GM23248 (cell line): ENCODE measurements around the gene ADGRL3. TPM values are rescaled to one million over a fixed set of nuclear protein-coding genes. Genes with fewer than 3 reads are reported as not detected.
A peak's percentile ranks its signal among the peaks of the same experiment; 100 is the strongest.

Experiments
- DNase-seq: peaks from one replicate; pipeline ENCODE4 v3.0.0-alpha.2; 2015
- H2AFZ ChIP-seq: fragments of 200-600 bp; sonication (generic); 2 replicates; pipeline ENCODE4 v1.6.1; 2016; ENCODE audit warnings: antibody characterized with exemption
- H3F3A ChIP-seq: fragments of 200-600 bp; sonication (generic); 2 replicates; pipeline ENCODE4 v1.6.1; 2016; ENCODE audit warnings: mild to moderate bottlenecking, antibody characterized with exemption, mixed run types; ENCODE audit not compliant: insufficient read depth
- H3K27ac ChIP-seq: fragments of 200-600 bp; sonication (generic); 2 replicates; pipeline ENCODE4 v1.5.1; 2016; ENCODE audit warnings: mild to moderate bottlenecking
- H3K27me3 ChIP-seq: fragments of 200-600 bp; sonication (generic); replicated peaks from 2 replicates; pipeline ENCODE4 v1.6.1; 2016; ENCODE audit warnings: mild to moderate bottlenecking; ENCODE audit not compliant: insufficient read depth
- H3K36me3 ChIP-seq: fragments of 200-600 bp; sonication (generic); 2 replicates; pipeline ENCODE4 v1.6.1; 2016; ENCODE audit warnings: low read depth, mild to moderate bottlenecking
- H3K4me1 ChIP-seq: fragments of 200-600 bp; sonication (generic); 2 replicates; pipeline ENCODE4 v1.6.1; 2016; ENCODE audit warnings: mild to moderate bottlenecking; ENCODE audit not compliant: insufficient read depth
- H3K4me2 ChIP-seq: fragments of 200-600 bp; sonication (generic); one replicate; pipeline ENCODE4 v1.6.1; 2016; ENCODE audit warnings: mild to moderate bottlenecking; ENCODE audit not compliant: unreplicated experiment
- H3K4me3 ChIP-seq: fragments of 200-600 bp; sonication (generic); 2 replicates; pipeline ENCODE4 v1.5.1; 2016; ENCODE audit warnings: mild to moderate bottlenecking
- H3K79me2 ChIP-seq: fragments of 200-600 bp; sonication (generic); 2 replicates; pipeline ENCODE4 v1.6.1; 2016; ENCODE audit warnings: mild to moderate bottlenecking; ENCODE audit not compliant: insufficient read depth
- H3K9ac ChIP-seq: fragments of 200-600 bp; sonication (generic); 2 replicates; pipeline ENCODE4 v1.6.1; 2016; ENCODE audit warnings: mild to moderate bottlenecking
- H3K9me2 ChIP-seq: fragments of 200-600 bp; sonication (generic); 2 replicates; pipeline ENCODE4 v1.6.1; 2016; ENCODE audit warnings: mixed run types, mild to moderate bottlenecking, moderate library complexity; ENCODE audit not compliant: insufficient read depth
- H3K9me3 ChIP-seq: fragments of 200-600 bp; sonication (generic); one replicate; pipeline ENCODE4 v1.6.1; 2017; ENCODE audit warnings: low read depth
- H4K20me1 ChIP-seq: fragments of 200-600 bp; sonication (generic); 2 replicates; pipeline ENCODE4 v1.6.0; 2016; ENCODE audit not compliant: insufficient read depth
- EZH2 ChIP-seq: fragments of 200-600 bp; sonication (generic); IDR thresholded peaks from 2 replicates; pipeline ENCODE4 v1.6.1; 2018; ENCODE audit warnings: antibody characterized with exemption, mild to moderate bottlenecking; ENCODE audit not compliant: insufficient read depth, poor library complexity, severe bottlenecking
- EZH2phosphoT487 ChIP-seq: fragments of 200-600 bp; sonication (generic); IDR thresholded peaks from 2 replicates; pipeline ENCODE4 v1.6.1; 2018; ENCODE audit warnings: antibody characterized with exemption, moderate library complexity, mild to moderate bottlenecking, low read depth; ENCODE audit not compliant: insufficient read depth
- WGBS, 2 experiments: methylation state at CpG; one replicate each; pipeline ENCODE4 v1.1.6; 2015 to 2017; ENCODE audit warnings: low lambda C conversion rate in 2 of 2, low coverage in 1 of 2; ENCODE audit errors: missing lambda C conversion rate in 2 of 2; 5-methylcytosine and 5-hydroxymethylcytosine counted together
- in situ Hi-C: fragments of 300-500 bp; cut with MboI; formaldehyde crosslinking; loops from 2 replicates; pipeline ENCODE4 v1.15.0; 2020
- polyA plus RNA-seq: library from polyadenylated mRNA; unstranded; fragments of >200 nt; fragmentation: Nextera tagmentation; extraction: Ambion mirVana; gene quantifications from 2 replicates; pipeline ENCODE4 v1.2.1, GENCODE V29; 2016
- total RNA-seq: library from RNA; depleted of rRNA; stranded (reverse); fragments of >200 nt; shearing (Covaris generic); gene quantifications from 2 replicates; pipeline ENCODE4 v1.2.3, GENCODE V29; 2014

The ADGRL3 gene
- total and polyA plus RNA-seq, 2 experiments from 2014 or later, result not detected

DNA sequence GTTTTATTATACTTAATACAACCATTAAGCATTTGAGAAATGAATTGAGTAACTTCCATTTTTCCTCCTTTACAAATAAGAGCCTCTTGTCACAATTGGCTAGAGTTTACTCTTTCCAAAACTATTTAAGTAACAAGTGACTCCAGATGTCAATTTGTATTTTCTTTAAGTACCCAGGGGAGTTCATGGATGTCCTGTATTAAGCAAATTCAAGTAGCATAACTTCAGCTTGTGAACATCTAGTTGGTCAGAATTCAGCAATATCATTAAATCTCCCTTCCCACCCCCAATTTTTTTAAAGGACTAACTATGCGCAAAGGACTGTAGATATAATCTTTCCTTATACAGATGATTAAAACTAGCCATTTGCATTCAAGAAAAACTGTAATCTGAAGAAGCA lies 1.4 kb upstream of the ADGRL3 start:
- Histone ChIP-seq H3K9me3 (no peaks in the 10 kb centered on the region), H2AFZ (no peak overlapping the region), H3K4me1 (no peaks in the 10 kb centered on the region), H3F3A (no peaks in the 10 kb centered on the region), H3K27ac (no peak overlapping the region), H3K9ac (no peak overlapping the region), H3K4me3 (no peak overlapping the region), H3K27me3 (peaks cover 36% of the 10 kb centered on the region), H3K79me2 (no peaks in the 10 kb centered on the region), H3K9me2 (no peaks in the 10 kb centered on the region), H4K20me1 (no peaks in the 10 kb centered on the region), H3K36me3 (no peaks in the 10 kb centered on the region), H3K4me2 (no peak overlapping the region)
- in situ Hi-C loops, result no loop called here
- DNase-seq, result no peak
- WGBS, 2 experiments, result 70 to 72% methylated on average over 1 of the region's 1 CpG
- TF ChIP-seq EZH2 (no peak), EZH2phosphoT487 (no peak)

DNA sequence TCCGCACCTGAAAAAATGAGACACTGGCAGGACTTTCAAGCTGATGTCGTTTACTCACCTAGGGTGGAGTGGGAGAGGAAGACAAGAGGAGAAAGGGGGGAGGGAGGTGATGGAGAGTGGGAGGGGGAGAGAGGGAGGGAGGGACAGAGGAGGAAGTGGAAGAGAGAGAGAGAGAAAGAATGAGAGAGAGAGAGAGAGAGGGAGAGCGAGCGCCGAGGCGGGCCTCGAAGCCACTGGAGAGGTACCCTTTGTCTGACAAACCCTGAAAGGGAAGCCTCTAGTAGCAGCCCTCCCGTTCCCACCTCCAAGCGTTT lies 296 bp upstream of the ADGRL3 start:
- Histone ChIP-seq H3K36me3 (no peaks in the 10 kb centered on the region), H3K9me2 (no peaks in the 10 kb centered on the region), H4K20me1 (no peaks in the 10 kb centered on the region), H3K27ac (no peak overlapping the region), H3K9me3 (no peaks in the 10 kb centered on the region), H3K79me2 (no peaks in the 10 kb centered on the region), H3K27me3 (peaks cover 41% of the 10 kb centered on the region), H3K4me1 (no peaks in the 10 kb centered on the region), H3F3A (no peaks in the 10 kb centered on the region), H3K4me3 (no peak overlapping the region), H3K9ac (no peak overlapping the region), H3K4me2 (no peak overlapping the region), H2AFZ (no peak overlapping the region)
- TF ChIP-seq EZH2 (no peak), EZH2phosphoT487 (no peak)
- DNase-seq, result no peak
- in situ Hi-C loops, result no loop called here
- WGBS, 2 experiments, result 2 to 12% methylated on average over 4 to 9 of the region's 9 CpGs

GRCh38 chr4:61200916-61201526 lies 895 bp downstream of the ADGRL3 start:
- H3K27me3 ChIP-seq, result peaks cover 41% of the 10 kb centered on the region
- DNase-seq, result peak; percentile 13
- WGBS, 2 experiments, result 3 to 7% methylated on average over 7 to 41 of the region's 41 CpGs
- H3F3A ChIP-seq, result no peaks in the 10 kb centered on the region
- H3K36me3 ChIP-seq, result no peaks in the 10 kb centered on the region
- H3K9me3 ChIP-seq, result no peaks in the 10 kb centered on the region
- H3K79me2 ChIP-seq, result no peaks in the 10 kb centered on the region
- H3K4me1 ChIP-seq, result no peaks in the 10 kb centered on the region
- in situ Hi-C loops, result no loop called here
- H4K20me1 ChIP-seq, result no peaks in the 10 kb centered on the region
- H2AFZ ChIP-seq, result no peak overlapping the region
- H3K4me2 ChIP-seq, result peak overlapping the region; percentile 23
- no peak for TF ChIP-seq EZH2phosphoT487
- TF ChIP-seq EZH2, result peak; percentile 88
- H3K4me3 ChIP-seq, result no peak overlapping the region
- H3K27ac ChIP-seq, result no peak overlapping the region
- no peaks in the 10 kb centered on the region for H3K9me2 ChIP-seq
- no peak overlapping the region for H3K9ac ChIP-seq

DNA sequence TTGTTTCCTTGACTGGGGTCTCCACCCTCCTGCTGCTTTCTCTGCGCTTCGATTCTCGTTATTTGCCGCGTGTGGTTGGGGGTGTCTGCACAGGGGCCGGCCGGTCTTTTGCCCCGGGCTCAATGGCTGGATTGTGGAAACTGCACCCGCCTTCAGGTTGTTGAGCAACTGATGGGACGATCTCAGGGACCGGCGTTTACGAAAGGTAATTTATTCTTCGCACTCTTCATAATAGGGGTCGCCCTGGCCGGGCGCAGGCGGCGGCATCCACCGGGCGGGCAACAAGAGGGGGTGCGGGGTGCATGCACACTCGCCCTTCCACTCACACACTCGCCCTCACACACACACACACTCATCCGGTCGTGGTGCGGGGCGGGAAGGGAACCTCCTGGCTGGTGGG lies 1.4 kb downstream of the ADGRL3 start:
- Histone ChIP-seq H3K9me2 (no peaks in the 10 kb centered on the region), H3F3A (no peaks in the 10 kb centered on the region), H3K36me3 (no peaks in the 10 kb centered on the region), H4K20me1 (no peaks in the 10 kb centered on the region), H2AFZ (no peak overlapping the region), H3K27ac (no peak overlapping the region), H3K9ac (no peak overlapping the region), H3K79me2 (no peaks in the 10 kb centered on the region), H3K27me3 (peaks cover 41% of the 10 kb centered on the region), H3K4me3 (no peak overlapping the region), H3K4me1 (no peaks in the 10 kb centered on the region), H3K4me2 (peak overlapping the region; percentile 23), H3K9me3 (no peaks in the 10 kb centered on the region)
- TF ChIP-seq EZH2phosphoT487 (no peak), EZH2 (peak; percentile 38)
- WGBS, 2 experiments, result 1% methylated on average over 15 to 27 of the region's 28 CpGs
- in situ Hi-C loops, result no loop called here
- DNase-seq, result no peak

DNA sequence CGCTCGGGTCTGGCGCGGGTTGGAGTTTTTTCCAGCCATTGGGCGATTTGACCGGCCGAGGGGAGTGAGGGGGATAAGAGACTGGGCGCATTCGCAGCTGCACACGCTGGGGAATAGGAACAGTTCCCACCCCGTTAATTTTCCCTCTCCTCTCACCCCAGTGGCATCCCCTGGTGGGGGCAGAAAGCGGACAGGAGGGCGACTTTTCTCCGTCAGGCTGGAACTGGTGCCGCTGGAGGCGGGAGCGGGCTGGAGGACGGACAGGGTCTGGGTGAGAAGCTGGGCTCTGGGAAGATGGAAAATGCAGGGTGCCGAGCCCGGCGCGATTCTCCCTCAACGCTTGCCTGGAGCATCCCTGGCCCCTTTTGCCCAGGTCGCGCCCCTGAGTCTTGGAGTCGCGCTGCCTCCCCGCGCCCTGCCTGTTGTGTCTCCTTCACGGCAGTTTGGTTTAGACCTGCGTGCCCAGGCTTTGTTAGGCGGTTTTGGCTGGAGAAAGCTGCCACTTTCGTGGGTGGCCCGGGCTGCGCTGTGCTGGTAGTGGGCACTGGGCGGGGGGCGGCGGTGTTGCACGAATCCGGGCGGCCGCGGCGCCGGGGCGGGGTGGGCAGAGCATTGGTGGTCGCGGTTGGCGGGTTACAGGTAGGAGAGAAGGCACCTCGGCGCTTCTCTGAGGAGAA lies 2.0 kb downstream of the ADGRL3 start:
- Histone ChIP-seq H3K9ac (no peak overlapping the region), H3K4me2 (no peak overlapping the region), H3K9me2 (no peaks in the 10 kb centered on the region), H3K27me3 (peaks cover 41% of the 10 kb centered on the region), H3K4me1 (no peaks in the 10 kb centered on the region), H3K9me3 (no peaks in the 10 kb centered on the region), H3K36me3 (no peaks in the 10 kb centered on the region), H3K79me2 (no peaks in the 10 kb centered on the region), H3F3A (no peaks in the 10 kb centered on the region), H3K27ac (no peak overlapping the region), H2AFZ (no peak overlapping the region), H3K4me3 (no peak overlapping the region), H4K20me1 (no peaks in the 10 kb centered on the region)
- in situ Hi-C loops, result no loop called here
- no peak for TF ChIP-seq EZH2phosphoT487
- TF ChIP-seq EZH2, result no peak
- WGBS, 2 experiments, result 3% methylated on average over 40 to 42 of the region's 51 CpGs
- DNase-seq, result no peak
